GM18502 (cell line): ENCODE measurements around the gene PPARG.
A peak's percentile ranks its signal among the peaks of the same experiment; 100 is the strongest.
"Not testable (repeated sequence)": the region's sequence is repeated elsewhere in the genome, so short reads cannot be mapped to it uniquely, and the experiment has no call there.

ENCODE experiments used
- ATAC-seq: cut with Tn5 transposase; IDR thresholded peaks from one replicate; pipeline ENCODE4 v1.9.1; 2021; ENCODE audit warnings: mild to moderate bottlenecking; ENCODE audit not compliant: unreplicated experiment, poor library complexity

PPARG gene

DNA sequence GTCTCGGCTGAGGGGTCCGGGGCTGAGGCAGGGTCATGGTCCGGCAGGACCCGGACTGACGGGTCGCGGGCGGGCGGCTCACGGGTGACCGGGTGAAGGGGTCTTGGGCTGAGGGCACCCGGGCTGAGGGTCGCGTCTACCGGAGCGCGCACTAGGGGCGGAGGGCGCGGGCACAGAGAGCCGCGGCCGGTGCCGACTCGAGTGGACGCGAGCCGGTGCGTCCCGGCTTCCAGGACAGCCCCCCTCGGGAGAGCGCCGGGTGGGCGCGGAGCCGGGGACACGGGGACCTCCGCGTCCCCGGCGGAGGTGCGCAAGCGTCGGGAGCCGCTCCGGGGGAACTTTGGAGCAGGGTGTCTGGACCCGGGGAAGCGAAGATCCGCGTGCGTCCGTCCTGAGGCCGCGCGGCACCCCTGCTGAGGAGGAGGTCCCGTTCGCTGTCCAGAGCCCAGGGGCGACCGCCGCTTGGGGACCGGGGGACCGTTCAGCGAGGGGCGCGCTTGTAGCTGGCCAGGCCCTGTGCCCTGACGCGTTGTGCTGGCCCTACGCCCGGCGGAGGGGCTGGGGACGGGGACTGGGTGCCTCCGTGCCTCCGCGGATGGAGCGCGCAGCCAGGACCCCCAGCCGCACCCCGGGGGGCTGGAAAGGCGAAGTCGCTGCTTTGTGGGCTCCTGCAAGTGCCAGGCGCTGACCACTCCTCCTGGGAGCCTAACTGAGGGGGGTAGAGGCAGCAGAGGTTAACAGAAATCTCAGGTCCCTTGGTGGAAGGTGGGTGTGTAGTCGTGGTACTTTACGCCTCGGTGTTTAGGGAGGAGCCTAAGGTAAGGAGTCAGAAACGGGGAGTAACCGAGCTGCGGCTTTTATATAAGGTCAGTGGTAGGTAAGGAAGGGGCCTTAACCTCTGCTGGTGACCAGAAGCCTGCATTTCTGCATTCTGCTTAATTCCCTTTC lies at the start of gene PPARG:
Gene PPARG (plus strand): TSS at position 889 of the 948 bp plus-strand sequence. CDS start 90,642 bp downstream, outside the sequence.
- ATAC-seq = no peak

DNA sequence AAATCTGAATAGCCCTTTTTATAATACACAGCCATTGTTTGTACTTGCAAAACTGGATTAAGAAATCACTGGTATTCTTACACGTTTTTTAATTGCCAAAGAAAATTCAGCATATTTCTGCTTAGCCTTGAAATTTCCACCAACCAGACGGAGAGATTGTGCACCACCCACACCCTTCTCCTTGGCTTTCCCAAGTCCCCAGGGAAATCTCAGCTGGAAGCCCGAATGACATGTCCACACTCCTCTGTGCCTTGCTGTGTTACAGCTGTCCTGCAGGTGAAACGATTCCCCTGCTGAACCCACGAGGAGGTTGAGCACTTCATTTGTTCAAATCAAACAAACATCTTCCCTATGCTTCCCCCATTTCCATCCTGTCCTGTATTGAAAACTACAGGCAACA lies 49.6 kb upstream of the PPARG start:
- no peak for ATAC-seq

DNA sequence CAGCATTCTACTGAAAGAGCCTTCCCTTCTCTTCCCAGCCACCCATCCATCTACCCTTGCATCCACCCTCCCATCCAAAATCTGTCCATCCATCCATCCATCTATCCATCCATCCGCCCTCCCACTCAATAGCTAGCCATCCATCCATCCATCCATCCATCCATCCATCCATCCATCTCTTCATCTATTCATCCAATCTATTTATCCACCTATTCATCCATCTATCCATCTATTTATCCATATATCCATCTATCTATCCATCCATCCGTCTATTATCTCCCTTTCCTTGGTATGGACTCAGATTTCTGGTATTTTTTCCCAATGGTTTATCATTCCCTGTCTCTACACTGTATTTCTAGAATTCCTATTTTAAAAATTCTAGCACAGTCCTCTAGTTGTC lies 46.1 kb upstream of the PPARG start:
- ATAC-seq = no peak

DNA sequence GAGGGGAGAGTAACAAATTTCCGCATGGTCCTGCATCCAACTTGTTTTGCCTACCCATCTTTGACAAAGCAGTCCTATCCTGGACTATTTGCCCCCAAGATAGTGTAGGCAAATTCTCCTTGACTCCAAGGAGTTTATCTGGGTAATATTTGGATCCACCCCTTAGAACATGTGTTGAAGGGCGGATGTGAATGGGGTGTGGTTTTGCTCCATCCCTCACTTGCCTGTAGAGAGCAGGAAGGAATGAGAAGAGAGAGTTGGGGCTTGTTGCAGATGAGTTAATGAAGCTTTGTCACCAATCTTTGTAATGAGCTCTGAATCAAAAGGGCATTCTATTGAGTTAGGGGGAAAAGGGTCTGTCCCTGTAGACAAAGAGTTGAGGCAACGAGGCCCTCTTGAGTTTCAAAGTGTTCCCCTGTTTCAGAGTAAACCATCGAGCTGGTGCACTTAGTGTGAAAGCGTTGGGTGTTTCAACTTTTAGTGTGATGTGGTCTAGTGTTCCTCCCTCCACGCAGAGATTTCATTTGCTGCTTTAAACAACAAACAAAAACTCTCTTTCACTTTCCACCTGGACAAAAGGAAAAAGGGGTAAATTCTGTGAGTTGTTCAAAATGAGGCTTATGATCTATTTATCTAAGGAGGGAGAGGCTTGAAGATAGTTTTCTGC lies 42.2 kb upstream of the PPARG start:
- ATAC-seq = no peak

GRCh38 chr3:12247411-12247810 lies 41.5 kb upstream of the PPARG start:
- ATAC-seq = no peak

- no peak for ATAC-seq
These were observed 39.4 kb upstream of the PPARG start for GRCh38 chr3:12249519-12249918.

GRCh38 chr3:12252889-12253288 lies 36.0 kb upstream of the PPARG start:
- ATAC-seq = no peak

DNA sequence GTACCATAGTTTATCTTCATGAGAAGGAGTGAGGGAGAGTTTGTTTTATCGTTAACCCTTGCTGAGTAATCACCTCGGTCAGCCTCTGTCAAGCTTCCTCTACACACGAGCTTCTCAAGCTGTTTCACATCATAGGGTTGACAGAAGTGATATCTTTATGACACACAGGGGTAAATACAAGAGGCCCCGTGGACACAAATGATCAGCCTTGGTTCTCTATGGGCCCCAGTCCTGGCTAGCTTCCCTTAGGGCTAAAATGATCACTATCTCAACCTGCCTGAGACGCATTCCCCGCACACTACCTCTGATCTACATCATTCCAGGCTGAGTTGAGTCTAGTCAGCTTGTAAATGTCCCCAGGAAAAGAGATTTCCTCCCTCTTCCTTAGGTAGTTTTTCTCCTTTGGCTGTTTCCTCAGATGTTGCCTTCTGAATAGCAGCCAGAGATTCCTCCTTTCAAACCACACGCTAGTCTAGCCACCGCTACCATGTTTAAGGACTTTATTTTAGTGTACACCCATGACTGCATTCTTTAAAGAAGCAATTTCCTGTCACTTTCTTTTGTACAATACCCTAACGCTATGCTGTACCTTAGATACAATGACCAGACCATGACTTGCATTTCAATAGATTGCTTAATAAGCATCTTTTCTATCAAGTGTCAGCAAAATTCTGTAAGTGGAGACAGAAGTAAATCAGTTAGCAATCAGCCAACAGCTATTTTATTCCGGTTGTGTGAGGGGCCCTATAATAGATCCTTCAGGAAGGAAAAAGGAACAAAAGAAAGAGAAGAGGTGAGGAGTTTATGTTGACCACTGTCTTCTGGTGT lies 35.1 kb upstream of the PPARG start:
- no peak for ATAC-seq

DNA sequence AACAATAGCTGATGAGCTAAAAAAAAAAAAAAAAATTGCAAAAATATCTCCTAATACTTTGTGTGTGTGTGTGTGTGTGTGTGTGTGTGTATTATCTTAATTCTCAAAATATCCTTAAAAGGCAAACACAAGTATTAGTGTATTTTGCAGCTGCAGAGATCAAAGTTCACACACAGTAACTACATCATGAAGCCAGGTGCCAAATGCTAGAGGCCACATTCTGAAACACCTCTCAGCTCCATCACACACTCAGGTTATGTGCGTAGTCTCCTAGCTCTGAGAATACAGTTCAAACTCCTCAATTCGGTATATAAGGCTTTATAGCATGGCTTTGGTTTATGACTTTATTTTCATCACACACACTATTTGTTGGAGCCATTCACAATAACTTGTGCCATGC lies 33.5 kb upstream of the PPARG start:
- no peak for ATAC-seq

- no peak for ATAC-seq
These were observed 30.0 kb upstream of the PPARG start for GRCh38 chr3:12258911-12259310.

DNA sequence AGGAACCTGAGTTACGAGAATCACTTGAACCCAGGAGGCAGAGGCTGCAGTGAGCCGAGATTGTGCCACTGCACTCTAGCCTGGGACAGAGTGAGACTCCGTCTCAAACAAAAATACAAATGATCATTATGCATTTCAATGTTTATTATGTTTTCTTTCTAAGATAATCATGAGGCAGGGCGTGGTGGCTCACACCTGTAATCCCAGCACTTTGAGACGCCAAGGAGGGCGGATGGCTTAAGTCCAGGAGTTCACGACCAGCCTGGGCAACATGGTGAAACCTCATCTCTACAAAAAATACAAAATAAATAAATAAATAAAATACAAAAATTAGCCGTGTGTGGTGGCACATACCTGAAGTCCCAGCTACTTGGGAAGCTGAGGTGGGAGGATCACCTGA lies 26.7 kb upstream of the PPARG start:
- ATAC-seq = not testable (repeated sequence)

GRCh38 chr3:12265508-12265907 lies 23.4 kb upstream of the PPARG start:
- ATAC-seq = no peak

- ATAC-seq = no peak
These were observed 22.8 kb upstream of the PPARG start for GRCh38 chr3:12266038-12266437.

DNA sequence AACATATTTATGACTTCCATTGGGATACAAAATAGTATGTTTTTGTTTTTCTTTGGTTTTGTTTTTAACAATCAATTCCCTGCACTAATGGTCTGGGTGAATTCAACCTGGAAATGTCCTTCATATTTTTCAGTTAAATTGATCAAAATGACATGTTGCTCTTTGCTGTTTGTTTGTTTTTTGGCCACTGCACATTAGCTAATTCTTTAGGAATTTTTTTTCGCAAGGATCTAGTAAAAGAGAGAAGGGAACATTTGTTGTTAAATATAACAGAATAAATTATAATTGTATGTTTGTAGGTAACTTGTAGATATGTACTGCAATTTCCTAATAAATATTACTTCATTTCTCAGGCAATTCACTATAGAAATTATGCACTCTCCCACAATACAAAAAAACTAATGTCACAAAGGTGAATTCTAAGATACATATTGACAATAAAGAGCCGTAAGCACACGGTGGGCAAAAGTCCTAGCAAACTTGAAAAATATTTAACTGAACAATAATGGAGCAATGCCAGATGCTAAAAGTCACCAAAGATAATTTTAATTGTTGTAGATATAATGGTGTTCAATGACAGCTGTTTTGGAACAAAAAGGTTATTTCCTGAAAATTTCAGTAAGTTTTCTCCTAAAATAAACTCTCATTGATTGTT lies 21.4 kb upstream of the PPARG start:
- ATAC-seq = no peak

GRCh38 chr3:12268049-12268735 lies 20.7 kb upstream of the PPARG start:
- no peak for ATAC-seq

DNA sequence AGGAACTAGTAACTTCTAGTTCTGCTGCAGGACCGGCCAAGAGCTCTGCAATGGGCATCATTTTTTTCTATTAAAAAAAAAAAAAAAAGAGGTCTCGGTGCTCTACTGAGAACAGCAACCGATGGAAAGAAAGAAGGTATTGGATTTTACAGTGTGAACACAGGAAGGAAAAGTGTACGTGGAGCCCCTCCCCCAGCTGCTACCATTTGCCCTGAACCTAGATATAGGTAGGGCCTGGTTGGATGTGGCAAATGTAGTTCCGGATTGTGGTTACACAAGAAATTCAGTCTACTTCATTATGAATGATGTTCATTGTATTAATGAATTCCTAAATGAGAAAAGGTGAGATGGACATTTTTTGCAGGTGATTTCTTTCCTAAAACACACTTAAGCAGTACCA lies 17.9 kb upstream of the PPARG start:
- ATAC-seq = no peak

DNA sequence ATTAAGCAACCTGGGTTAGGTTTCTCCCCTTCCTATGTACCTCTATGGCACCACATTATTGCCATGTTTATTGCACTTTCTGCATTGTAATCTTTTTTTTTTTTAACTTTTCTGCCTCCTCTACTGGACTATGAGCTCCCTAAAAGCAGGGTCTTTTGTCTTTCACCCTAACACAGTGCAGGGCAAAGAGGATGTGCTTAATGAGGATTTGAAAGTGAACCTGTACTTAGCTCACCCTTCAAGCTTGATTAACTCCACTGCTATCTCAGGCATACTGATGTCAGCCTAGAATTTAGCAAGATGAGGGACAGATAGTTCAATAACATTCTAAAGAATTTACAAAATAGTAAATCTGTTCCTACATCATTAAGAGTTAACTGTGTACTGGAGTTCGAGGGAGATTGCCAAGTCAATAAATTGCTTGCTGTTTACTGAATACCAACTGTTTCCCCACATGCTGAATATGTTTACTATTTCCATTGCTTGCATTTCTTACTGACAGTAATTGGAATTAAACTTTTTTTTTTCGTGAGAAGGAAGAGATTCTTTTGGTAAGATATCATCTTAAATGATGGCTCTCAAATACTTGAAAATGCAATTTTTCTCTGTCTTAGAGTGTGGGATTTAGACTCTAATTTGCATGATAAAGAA lies 15.7 kb upstream of the PPARG start:
- ATAC-seq = peak; percentile 90

GRCh38 chr3:12275974-12276650 lies 12.8 kb upstream of the PPARG start:
- no peak for ATAC-seq

- ATAC-seq = not testable (repeated sequence)
These were observed 12.0 kb upstream of the PPARG start for GRCh38 chr3:12276827-12277226.
